Central memory CD4-positive, alpha-beta T cell (primary cell): ENCODE results near the gene CHD9.
"Not testable (repeated sequence)": the region's sequence is repeated elsewhere in the genome, so short reads cannot be mapped to it uniquely, and the experiment has no call there.

Source experiments
- DNase-seq: peaks from one replicate; pipeline ENCODE4 v3.0.0; 2022

Gene CHD9

DNA sequence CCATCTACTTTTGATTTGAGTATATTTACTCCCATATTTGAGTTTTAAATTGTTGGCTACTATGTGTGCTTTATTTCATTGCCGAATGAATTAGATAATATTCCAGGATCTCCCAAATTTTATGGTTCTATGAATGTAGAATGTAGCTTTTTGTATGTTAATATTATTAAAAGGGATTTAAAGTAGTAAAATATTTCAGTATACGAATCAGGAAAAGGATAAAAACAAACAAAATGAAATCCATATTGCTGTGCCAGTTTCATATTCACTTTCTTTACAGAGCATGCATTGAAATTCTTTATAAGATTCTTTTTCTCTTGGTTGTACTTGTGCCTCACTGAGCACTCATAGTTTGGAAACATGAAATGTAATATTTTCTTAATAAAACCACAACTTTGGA, 155.1 kb downstream of the CHD9 start:
- DNase-seq: no peak

DNA sequence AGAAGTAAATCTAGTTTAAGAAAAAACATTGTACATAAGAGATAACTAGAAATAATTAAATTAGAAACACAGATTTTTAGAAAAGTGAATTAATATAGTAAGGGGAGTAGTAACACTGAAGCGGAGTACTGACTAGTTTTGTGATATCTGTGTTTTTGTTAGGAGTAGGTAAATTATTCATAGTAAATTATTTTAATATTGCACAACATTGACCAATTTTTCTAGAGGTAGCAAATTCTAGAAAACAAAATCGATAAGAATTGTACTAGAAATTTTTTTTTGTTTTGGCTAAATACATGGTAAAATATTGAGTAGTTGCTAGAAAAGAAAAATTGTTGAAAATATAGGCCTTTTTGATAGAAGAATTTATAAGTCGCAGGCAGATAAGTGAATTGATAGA, 156.5 kb downstream of the CHD9 start:
- DNase-seq: no peak

DNA sequence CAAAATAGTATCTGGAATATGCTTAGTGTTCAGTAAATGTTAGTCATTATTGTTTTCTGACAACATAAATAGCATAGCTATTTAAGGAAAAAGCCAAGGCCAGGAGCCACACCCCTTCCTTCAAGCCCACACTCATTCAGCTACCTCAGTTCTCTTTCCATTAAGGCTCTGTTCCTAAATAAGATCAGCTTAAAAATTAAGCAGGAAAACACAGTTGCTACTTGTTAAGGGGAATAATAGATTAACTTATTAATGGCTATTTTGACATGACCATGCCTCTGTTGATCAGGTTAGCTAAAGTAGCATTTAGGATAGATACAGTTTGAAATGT, 158.1 kb downstream of the CHD9 start:
- no peak for DNase-seq

DNA sequence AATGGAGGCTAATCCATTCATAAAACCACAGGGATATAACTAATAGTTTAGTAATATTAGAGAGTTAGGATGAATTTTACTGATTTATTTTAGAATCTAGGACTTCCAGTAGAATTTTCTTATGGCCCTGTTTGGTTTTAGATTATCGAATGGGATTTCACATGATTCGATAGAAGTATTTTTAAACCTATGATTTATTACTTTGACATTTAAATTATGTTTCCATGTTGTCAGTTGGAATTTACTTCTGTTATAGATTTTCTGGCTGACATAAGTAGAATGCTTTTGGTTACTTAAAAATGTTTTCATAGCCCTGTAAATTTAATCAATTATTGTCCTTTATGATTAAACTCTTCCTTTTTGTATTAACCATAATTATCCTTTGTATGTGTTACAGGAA, 158.8 kb downstream of the CHD9 start:
- no peak for DNase-seq

DNA sequence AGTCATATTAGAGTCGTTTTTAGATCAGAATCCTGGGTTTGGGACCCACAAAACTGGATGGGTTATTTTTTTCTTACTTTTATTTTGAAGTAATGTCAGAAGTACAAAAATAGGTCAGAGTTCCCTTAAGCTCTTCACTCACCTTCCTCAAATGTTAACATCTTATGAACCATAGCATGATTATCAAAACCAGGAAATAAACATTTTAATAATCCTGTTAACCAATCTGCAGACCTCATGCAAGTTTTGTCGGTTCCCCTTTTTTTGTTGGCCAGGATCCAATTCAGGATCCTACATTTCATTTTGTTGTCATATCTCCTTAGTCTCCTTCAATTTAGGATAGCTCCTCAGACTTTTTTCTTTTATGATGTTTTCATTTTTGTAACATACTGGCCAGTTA, 162.0 kb downstream of the CHD9 start:
- DNase-seq: no peak

DNA sequence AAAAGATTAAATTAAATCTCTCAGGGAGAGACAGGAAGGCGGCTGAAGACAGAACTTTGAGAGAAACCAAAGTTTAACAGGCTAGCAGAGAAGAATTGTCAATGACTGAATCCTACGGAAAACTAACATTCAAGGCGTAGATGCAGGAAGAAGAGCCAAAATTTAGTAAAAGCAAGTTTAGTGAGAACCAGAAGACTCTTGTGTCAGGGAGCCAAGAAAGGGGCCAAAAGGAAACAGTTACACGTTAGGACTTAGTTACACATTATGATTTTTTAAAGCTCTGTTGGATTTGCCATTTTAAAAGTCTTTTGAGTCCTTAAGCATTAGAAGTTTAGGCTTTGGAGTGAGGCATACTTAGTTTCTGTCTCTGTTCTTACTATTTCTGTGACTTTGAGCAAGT, 164.6 kb downstream of the CHD9 start:
- no peak for DNase-seq

DNA sequence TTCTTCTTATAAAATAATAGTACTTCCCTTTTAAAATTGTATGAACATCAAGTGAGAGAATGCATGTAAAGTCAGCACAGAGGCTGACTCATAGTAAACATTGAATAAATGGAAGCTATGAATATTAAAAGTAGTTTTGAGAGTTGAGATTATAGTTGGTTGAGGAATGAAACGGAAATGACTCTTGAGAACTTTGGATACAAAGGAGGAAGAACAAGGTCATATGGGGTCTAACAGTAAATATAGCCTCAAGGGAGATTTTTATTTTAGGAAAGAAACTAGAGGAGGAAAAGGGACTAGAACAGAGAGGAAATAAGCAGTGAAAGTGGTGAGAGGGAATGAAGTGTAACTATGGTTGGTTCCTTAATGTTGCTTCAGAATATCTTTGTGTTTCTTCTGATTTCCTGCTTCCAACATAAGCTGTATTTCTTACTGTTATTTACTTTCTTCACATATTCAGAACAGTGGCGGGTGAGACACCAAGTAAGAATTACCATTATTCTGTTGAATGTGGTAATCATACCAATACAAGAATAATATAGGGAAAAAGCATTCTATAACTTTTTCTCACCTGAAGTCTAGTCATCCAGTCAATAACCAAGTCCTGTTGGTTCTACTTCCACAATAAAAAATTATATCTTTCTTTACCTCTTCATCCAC, 165.1 kb downstream of the CHD9 start:
- DNase-seq: no peak

DNA sequence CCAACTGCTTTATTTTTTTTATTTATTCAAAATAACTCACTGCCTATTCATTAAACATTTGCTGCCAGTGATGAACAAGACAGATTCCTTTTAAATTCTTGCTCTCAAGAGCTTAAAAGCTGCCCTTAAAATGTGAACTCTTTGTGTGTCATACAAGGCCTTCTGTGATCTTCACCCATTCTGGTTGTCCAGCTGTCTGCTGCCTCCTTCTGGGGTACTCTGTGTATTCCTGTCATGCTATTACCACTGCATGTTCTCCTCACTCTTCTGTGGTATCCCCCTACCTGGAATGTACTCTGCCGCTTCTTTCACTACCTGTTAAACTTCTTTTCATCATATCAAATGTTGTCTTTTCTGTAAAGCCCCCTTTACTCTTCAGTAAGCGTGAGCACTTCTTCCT, 165.8 kb downstream of the CHD9 start:
- no peak for DNase-seq

DNA sequence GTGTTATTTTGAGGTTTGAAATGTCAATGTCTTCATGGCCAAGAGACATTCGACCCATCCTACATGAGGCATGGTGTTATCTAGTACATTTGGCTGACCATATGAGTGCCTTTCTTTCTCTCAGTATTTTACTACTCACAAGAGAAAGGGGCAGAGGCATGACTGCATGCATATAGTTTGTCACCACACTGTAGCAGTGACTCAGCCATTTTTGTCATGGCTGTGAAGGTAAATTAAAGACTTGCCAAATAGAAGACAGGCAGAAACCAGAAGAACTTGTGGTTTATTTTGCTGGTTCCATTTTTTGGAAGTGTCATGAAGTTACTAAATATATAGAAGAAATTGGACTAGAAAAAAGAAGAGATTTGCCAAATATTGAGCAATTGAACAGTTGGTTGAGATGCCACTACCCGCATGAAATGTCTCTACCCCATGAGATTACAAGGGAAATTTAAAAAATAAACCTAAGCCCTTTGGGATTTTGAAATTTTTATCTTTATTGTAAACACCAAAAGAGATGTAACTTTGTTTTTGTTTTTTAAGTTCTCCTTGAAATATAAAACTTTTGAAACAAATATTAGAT, 170.3 kb downstream of the CHD9 start:
- DNase-seq: no peak

DNA sequence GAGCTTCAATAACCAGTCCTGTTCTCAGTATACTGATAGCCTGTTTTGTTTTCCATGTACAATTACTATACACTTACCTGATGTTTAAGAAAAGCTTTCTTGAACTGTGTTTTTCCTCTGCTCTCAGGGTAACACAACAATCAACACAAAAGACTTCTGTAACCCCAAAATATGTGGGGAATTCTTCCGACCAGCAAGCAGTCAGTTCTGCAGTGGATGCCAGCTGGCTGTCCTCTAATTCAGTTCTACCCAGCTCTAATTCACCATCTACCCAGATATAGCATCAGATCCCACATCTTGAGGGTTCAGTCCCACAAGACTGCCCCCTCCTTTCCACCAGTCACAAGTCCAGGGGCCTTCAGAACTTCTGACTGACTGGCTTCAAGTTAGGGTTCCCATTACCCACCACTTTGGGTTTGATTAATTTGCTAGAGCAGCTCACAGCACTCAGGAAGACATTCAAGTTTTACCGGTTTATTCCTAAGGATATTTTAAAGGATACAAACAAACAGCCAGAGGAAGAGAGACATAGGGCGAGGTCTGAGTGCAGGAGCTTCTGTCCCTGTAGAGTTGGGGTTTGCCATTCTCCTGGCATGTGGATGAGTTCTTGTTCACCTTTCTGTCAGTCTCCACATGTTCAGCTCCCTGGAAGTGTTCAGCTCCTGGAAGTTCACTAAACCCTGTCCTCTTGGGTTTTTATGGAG, 178.2 kb downstream of the CHD9 start:
- no peak for DNase-seq

DNA sequence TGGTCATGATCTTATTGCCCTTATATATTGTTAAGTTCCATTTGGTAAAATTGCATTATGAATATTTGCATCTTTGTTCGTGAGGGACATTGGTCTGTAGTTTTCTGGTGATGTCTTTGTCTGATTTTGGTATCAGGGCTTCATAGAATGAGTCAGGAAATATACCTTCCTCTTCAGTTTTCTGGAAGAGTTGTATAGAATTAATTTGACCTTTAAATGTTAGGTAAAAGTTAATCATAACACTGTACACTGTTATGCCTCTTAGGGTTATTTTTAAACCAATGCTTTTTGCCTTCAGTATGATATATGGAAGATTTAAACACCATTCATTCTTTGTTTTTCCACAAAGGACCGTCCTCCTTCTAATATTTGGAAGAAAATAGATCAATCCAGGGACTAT, 180.0 kb downstream of the CHD9 start:
- no peak for DNase-seq

DNA sequence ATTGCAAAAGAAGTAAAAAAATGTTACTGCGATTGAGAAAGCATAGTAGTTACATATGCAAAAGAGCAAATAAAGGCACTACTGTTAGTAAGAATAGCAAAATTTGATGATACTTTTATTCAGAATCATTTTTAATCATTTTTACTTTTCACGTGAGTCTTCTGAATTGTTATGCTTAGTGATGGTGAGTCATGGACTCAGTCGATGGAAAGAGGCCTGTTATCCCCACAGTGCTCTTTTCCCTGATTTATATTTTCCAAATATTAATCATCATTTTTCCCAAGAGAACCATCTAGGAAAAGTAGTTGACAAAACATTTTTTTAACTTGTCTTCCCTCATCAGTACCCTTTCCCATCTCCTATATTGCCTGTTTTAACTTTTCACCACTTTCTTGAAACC, 181.1 kb downstream of the CHD9 start:
- DNase-seq: no peak

DNA sequence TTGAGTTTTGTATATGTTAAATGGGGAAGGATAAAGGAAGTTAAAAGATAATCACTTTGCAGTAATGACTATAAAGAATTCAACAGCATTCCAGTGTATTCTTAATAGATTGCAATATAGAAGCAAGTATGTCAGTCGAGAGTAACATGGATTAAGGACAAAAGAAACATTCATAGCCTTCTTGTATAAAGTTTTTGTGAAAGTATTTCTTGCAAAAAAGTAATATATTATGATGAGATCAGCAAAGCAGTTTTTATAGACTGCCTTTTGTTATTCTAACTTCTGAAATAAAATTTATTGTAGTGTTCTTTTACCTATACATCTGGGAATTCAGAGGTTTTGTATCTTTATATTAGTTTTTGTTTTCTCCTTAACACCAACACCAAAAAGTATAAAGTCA, 194.5 kb downstream of the CHD9 start:
- no peak for DNase-seq

DNA sequence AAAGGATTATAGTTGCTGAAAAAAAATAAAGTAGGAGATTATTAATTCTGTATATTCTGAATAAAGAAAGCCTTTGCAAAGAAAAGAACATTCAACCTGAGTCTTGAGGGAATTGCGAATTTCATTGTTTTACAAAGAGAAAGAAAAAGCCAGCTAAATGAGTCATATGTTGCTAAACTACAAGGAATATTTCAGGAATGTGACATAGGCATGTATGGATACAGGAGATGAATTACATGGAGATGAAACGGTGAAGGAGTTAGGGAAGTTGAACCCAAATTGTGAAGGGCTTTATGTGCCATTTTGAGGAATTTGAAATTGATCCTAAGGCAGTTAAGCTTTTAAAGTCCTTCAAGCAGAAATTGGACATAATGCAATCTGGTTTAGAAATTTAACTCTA, 202.2 kb downstream of the CHD9 start:
- DNase-seq: no peak

DNA sequence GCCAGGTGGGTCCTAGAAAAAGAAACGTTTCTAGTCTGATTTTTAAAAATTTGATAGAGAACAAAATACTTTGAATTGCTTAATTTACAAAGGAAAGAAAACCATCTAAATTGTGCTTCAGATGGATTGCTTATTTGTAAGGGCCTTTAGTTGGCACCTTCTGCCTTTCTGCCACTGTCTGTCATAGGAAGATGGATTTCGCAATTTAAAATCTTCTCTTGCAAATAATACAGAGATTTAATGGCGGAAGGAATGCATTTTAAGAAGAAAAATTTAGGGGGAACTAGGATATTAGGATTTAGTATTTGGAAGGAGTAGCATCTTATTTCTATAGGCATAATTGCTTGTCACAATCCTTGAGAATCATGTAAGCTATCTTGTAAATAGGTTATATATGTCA, 204.0 kb downstream of the CHD9 start:
- no peak for DNase-seq

DNA sequence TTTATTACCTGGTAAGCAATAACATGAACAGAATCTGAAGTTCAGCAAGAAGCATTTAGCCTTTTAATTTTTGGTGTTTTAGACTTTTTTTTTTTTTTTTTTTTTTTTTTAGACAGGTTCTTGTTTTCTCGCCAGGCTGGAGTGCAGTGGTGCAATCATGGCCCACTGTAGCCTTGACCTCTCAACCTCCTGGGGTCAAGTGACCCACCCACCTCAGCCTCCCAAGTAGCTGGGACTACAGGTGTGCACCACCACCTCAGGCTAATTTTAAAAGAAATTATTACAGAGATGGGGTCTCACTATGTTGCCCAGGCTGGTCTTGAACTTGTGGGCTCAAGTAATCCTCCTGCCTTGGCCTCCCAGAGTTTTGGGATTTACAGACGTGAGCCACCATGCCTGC, 206.5 kb downstream of the CHD9 start:
- DNase-seq: no peak

DNA sequence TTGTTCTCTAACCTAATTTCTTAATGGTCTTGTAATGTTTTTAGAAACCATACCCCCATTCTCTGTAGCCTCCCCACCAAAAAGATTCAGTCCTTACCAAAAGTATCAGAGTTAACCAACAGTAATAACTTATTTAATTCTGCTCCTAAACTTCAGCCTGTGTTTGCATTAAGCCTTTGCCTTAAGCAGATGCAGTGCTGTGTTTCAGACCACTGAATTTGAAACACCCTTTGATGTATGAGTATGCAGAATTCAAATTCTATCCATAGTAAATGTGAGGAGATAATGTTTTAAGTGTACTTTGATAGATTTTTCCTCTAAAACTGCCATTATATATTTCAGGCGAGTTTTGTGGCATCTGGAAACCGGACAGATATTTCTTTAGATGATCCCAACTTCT, 207.9 kb downstream of the CHD9 start:
- no peak for DNase-seq

DNA sequence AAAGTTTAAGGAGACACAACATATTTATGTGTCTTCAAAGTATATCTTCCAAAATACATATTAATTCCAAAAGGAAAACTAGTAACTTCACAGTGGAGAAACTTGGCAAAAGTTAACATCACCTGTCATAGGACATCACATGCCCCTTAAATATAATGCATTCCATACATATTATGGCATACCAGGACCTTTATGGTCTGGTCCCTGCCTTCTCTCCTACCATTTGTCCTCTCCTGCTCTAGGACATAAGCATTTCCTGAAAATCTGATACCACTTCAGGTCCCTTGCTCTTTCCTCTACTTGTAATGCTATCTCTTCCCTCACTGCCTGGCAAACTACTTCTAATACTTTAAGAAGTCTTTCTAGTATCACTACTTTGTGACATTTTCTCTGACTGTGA, 211.4 kb downstream of the CHD9 start:
- no peak for DNase-seq

DNA sequence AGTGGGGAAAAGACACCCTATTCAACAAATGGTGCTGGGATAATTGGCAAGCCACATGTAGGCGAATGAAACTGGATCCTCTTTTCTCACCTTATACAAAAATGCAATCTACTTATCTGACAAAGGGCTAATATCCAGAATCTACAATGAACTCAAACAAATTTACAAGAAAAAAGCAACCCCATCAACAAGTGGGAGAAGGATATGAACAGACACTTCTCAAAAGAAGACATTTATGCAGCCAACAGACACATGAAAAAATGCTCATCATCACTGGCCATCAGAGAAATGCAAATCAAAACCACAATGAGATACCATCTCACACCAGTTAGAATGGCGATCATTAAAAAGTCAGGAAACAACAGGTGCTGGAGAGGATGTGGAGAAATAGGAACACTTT, 223.7 kb downstream of the CHD9 start:
- not testable (repeated sequence) for DNase-seq

DNA sequence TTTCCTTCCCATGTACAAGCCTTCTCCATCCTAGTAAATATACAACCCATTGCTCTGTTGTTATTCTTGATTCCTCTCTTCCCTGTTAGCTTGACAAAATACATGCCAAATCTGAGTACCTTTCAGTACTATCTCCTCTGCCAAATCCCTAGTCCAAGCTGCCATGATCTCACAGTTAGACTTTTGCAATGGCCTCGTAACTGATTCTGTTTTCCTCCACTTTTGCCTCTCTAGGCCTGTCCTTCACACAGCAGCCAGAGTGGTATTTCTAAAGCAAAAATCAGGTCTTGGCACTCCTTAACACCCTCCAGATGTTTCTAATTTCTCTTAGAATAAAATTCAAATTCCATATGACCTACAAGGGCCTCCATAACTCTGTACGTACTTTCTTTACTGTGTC, 226.5 kb downstream of the CHD9 start:
- DNase-seq: no peak

DNA sequence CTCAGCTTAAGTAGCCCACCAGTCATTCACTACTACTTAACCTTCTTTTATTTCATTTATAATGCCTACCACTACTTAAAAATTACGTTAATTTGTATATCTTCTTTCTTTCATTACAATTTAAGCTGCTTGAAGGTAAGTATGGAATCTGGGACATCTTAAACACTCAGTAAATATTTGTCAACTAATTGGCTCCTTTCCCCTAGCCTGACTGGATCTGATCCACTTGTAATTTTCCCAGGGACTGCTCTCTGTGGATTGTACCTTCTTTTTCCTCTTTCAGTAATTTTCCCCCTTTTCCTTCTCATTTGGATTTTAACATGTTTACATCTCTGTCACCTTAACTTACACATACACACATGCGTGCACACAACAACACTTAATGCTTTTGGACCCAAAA, 227.1 kb downstream of the CHD9 start:
- DNase-seq: no peak

DNA sequence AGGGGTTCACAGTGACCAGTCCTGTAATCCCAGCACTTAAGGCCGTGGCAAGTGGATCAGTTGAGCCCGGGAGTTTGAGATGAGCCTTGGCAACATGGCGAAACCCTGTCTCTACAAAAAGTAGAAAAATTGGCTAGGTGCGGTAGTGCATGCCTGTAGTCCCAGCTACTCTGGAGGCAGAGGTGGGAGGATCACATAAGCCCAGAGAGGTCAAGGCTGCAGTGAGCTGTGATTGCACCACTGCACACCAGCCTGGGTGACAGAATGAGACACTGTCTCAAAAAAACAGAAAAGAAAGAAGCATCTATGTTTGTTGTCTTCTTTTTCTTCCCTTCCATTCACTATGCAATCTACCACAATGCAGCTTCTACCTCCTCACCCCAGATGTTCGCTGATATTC, 227.5 kb downstream of the CHD9 start:
- DNase-seq: no peak

DNA sequence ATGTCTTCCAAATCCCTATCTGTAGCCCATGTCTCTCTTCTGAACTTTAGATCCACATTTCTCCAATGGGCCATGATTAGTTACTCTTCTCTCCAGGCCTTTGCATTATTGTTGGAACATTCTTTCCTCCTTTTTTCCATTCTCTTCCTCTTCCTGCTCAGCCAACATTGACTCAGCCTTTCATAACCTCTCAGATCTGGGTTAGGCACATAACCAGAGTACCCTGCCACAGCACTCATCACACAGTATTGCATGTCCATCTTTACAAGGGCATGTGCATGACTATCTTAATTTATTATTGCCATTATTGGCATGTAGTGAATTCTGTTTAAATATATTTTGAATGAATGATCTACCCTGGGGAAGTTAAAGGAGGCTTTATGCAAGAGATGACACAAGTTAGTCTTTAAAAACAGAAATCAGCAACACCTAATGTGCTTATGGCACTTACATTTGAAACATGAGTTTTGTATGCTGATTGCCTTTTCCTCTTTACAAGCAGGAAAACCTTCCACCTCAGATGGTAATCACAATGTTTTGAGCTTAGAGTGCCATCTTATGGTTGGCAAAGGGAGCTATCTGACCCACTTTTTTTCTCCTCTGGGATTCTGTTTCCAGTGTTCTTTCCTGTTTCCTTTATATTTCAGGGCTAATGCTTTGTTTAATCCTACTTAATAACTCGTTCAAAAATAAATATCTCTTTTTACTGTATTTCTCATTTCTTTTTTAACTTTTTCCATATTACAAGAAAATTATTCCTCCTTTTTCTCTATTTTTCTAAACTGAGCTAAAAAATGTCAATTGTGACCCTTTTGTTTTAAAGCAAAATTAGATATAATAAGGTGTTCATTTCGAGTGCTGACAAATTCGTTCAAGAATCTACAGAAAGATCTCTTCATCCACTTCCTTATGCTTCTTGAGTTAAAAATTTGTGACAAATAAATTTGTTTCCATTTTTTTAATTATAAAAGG, 228.5 kb downstream of the CHD9 start:
- peak; percentile 2 for DNase-seq

DNA sequence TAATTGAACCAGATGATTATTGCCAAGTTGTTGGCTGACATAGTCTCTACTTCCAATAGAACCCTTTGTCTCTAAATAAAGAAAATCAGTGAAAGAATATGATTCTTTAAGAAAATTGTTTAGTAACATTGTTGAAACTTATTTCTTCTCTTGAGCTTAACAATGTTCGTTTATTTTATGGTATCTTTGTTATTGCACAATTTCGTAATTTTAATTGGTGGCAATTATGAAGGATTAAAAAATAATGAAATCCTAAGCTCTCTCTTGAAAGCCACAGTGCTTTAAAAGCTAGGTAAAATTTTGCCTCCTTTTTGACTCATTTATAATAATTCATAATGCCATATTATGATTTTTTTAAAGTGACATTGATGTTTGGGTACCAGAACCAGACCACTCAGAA, 230.4 kb downstream of the CHD9 start:
- no peak for DNase-seq
